Activated CD4-positive, CD25-positive, alpha-beta regulatory T cell treated with anti-CD3 and anti-CD28 coated beads, Interleukin-2, amount 50 U/mL, for 24 hours (primary cell): Measurements from ENCODE around the gene MTNR1A.
"Not testable (repeated sequence)": the region's sequence is repeated elsewhere in the genome, so short reads cannot be mapped to it uniquely, and the experiment has no call there.

ENCODE experiments used
- ATAC-seq, 2 donors: fragments of 150-1000 bp; cut with Tn5 transposase; one replicate each; pipeline ENCODE4 v1.10.0; 2021; ENCODE audit warnings: mild to moderate bottlenecking in 1 of 2, moderate library complexity in 1 of 2

MTNR1A gene

GRCh38 chr4:186561748-186562147 lies 6.4 kb upstream of the MTNR1A start:
- ATAC-seq, result no peak

DNA sequence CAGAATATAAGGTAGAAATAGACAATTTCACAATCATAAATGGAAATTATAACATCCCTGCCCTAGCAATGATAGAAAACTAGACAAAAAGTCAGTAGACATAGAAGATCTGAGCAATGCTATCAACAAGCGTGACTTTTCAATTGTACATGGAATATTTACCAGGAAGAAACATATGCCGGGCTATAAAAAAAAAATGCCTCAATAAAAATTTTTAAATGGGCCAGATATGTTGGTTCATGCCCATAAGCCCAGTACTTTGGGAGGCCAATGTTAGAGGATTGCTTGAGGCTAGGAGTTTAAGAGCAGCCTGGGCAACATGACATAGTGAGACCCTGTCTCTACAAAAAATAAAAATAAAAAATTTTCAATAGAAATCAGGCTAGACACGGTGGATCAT lies 5.3 kb upstream of the MTNR1A start:
- ATAC-seq, result no peak

DNA sequence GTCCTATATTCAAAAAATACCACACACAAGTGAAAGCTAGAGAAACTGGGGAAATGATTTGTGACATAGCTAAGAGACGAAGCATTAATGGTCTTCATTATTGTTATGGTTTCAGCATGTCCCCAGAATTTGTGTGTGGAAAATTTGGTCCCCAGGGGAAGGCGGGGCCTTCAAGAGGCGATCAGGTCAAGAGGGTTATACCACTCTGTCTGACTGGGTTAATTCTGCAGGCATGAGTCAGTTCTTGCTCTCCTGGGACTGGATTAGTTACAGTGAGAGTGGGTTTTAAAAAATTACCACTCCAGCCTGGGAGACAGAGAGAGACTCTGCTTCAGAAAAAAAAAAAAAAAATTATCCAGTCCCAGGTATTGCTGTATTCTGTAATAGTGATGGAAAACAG lies 2.1 kb upstream of the MTNR1A start:
- ATAC-seq, result no peak

DNA sequence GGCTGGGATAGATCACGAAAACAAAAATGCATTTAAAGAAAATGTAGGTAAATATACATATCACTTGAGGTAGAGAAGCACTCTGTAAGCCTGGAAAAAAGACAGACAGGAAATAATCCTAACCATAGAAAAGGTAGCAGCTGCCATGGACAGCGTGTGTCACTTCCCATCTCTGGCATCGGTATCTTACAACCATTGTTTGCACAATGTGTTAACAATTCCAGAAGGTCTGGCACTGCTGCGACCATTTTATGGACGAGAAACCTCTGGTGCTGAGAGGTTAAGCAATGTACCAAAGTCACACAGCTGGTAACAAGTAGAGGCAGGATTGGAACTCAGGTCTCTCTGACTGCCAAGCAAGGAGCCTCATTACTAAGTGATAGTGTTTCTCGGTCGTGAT lies 1.7 kb upstream of the MTNR1A start:
- no peak for ATAC-seq

DNA sequence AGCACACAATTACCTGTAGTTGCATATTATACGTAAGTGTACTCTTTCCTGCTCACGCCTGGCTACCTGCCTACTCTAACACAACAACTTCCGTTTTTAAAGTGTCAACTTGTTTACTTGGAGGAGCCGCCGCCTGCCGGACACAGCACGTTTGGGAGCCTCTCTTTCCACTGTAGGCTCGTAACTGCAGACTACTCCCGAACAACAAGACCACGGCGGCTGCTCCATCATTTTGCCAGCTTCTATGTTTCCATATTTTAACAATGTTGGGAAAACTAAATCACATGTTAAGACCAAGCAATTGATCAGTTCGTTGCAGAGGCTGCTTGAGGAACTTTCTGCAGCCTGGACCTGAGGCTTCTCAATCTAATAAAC lies 841 bp downstream of the MTNR1A start:
- no peak for ATAC-seq

DNA sequence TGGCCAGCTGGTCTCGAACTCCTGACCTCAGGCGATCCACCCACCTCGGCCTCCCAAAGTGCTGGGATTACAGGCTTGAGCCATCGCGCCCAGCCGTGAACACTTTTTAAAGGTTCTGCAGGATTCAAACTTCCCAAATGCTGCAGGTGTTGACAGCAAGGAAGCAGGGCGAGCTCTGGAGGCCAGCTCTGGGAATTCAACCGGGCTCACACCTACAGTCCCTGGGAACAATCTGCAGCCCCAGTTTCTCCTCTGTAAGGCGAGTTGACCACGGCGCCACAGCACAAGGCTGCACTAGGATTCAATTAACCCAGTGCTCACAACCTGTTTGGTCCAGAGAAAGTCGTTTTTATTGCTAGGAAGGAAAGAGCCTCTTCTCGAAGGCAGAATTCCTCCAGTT lies 1.6 kb downstream of the MTNR1A start:
- ATAC-seq, result no peak

DNA sequence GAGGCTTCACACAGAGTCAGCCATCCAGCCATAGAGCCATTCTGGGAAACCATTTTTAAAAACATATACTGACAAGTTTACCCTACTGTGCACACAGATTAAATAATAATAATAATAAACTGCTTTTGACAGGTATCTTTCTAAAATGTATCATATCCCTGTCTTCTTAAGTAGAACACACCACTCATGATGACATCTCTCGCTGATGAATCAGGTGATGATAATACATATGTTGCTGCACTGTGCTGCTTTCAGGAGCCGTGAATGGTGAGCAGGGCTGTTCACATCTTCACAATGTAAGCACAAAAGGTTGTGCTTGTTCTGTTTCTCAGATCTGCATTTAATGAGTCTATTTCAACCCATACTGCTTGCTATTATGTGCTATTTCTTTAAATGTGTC lies 3.5 kb downstream of the MTNR1A start:
- ATAC-seq, result no peak

GRCh38 chr4:186545436-186545835 lies 9.9 kb downstream of the MTNR1A start:
- ATAC-seq, result no peak

- ATAC-seq, result no peak
These were observed 12.2 kb downstream of the MTNR1A start for GRCh38 chr4:186543206-186543605.

- no peak for ATAC-seq
These were observed 13.6 kb downstream of the MTNR1A start for GRCh38 chr4:186541801-186542200.

DNA sequence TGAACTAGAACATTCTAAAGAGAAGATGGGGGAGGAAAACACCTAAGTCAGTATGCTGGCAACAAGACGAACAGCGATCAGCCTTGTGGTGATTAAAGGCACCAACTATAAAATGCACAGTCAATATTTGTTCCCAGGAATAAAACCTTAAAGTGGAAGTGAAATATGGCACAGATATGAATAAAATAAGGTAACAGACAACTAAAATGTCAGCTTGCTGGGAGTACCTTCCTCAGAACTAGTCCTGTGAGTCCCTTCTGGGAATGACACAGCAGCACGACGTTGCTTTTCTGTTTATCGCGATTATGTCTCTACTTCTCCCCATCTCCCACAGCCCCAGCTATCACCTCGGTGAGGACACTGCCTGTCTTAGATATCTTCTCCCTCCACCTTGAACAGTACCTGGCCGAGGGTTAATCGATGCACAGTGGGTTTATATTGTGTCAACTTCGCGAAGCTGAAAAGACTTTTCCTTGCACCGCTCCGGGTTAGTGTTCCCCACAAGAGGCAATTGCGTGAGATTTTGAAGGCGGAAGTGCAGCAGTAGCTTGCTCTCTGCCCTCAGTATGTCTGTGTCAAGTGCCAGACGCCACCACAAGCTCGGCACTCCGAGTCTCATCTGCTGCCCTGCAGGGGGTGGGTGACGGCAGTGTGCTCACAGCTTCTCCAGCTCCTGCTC lies 17.4 kb downstream of the MTNR1A start:
- ATAC-seq, result no peak

DNA sequence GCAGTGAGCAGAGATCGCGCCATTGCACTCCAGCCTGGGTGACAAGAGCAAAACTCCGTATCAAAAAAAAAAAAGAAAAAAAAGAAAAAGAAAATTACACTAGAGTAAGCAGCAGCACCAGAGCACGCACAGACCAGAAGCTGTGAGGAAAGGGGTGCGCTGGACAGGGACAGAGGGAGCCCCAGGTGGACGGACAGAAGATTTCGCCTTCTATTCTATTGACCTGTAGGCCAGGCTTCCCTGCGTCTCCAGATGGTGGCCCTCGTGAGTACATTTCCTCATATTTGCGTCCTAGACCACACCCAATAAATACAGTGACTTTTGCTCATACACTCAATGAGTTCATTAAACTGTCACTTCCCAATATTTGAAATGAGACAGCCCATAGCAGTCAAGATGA lies 19.1 kb downstream of the MTNR1A start:
- no peak for ATAC-seq

DNA sequence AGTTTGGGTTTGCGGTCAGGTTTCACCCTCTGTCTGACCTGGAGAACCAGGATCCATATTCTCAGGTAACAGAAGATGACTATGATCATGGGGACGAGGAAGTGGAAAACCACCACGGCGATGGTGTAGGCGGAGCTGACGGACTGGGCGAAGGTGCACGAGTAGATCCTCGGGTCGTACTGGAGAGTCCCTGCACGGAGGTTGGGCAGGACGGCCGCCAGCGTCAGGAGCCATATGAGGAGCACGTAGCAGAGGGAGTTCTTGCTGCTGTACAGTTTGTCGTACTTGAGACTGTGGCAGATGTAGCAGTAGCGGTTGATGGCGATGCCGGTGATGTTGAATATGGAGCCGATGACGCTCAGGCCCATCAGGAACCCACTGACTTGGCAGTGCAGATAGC lies 21.3 kb downstream of the MTNR1A start:
- no peak for ATAC-seq

GRCh38 chr4:186523927-186524326 lies 31.4 kb downstream of the MTNR1A start:
- not testable (repeated sequence) for ATAC-seq

GRCh38 chr4:186516287-186516686 lies 39.1 kb downstream of the MTNR1A start:
- ATAC-seq, result no peak

DNA sequence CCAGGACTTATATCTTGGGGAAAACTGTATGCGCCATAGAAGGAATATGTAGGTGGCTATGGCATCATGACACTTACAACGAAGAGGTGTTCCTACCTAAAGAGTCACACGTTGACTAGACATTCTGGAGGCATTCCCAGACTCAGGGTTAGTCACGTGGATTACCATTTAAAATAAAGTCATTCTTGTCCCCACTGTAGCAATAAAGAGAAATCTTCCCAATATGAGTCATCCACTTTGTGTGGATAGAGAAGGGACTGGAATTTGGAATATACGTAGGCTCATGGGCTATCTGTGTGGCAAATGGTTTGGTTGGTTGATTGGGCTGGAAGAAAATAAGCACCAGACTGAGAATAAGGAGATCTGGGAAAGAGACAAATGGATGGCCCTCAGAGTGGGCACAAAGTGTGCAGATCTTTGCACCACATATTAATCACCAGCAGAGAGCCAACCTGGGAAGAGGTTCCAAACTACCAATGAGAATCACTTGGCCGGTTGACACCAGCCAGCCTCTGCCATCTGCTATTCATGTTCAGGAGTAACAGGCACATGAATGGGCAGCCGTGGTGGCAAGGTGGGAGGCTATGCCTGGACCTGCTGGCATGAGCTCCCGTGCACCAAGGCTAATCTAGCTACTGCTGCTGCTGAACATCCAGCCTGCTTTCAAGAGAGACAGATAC lies 41.0 kb downstream of the MTNR1A start:
- ATAC-seq, result no peak

GRCh38 chr4:186504771-186505170 lies 50.6 kb downstream of the MTNR1A start:
- not testable (repeated sequence) for ATAC-seq

- no peak for ATAC-seq
These were observed 53.1 kb downstream of the MTNR1A start for GRCh38 chr4:186502231-186502630.

DNA sequence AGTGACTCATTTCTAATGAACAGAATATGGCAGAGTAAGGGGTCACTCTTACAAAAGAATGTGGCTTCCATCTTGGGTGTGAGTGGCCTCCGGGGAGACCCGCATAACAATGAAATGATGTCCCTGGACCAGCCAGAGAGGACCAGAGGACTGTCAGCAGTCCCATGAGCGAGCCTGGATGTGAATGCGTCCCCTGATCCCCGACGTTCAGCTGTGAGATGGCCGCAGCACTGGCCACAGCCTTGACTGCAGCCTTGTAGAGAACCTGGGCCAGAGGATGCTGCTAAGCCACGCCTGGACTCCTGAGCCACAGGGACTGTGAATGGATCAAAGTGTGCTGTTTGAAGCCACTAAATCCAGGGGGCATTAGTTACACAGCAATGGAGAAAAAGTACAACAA lies 53.8 kb downstream of the MTNR1A start:
- no peak for ATAC-seq

DNA sequence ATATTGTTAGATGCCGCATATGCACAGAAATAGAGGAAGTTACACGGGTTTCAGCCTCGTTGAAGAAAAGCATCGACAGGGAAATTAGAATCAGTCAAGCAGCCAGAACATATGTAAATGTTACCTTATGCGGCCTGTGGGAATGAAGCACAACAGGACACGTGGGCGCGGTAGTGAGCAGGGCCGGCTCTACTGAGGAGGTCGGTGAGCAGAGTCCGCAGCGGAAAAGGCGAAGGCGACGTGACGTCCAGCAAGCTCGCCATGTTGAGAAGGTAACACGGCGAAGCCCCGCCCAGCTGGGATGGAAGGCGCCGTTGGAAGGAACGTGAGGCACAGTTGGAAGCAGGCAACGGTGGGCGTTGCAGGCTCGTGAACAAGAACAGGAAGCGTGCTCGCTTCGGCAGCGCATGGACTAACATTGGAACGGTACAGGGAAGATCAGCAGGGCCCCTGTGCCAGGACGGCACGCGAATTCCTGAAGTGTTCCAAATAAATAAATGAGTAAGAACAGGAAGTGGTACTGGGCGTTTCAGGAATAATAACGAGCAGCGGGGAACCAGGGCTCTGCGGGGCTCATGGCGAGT lies 54.6 kb downstream of the MTNR1A start:
- ATAC-seq, result no peak

- no peak for ATAC-seq
These were observed 55.9 kb downstream of the MTNR1A start for GRCh38 chr4:186499467-186499866.

DNA sequence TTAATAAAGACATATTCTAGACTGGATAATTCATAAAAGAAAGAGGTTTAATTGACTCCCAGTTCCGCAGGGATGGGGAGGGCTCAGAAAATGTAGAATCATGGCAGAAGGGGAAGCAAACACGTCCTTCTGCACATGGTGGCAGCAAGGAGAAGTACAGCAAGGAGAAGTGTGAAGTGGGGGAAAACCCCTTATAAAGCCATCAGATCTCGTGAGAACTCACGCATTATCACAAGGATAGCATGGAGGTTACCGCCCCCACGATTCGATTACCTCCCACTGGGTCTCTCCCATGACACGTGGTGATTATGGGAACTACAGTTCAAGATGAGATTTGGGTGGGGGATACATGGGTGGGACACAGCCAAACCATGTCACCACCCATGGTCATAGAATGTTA lies 58.3 kb downstream of the MTNR1A start:
- no peak for ATAC-seq

DNA sequence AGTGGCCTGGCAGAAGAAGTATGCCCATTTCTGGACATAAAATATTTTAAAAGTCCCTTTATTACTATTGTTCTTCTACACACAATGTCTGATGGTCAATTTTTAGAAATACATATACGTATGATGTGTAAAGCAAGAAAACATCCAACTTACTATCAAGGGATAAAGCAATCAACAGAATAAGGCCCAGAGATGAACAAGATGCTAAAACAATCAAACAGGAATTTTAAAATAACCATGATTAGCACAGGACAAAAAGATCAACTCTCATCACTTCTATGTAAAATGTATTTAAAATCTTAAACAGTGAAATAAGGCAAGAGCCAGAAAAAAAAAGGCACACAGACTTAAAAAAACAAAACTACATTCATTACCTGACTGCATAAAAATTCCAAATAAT lies 60.9 kb downstream of the MTNR1A start:
- no peak for ATAC-seq

DNA sequence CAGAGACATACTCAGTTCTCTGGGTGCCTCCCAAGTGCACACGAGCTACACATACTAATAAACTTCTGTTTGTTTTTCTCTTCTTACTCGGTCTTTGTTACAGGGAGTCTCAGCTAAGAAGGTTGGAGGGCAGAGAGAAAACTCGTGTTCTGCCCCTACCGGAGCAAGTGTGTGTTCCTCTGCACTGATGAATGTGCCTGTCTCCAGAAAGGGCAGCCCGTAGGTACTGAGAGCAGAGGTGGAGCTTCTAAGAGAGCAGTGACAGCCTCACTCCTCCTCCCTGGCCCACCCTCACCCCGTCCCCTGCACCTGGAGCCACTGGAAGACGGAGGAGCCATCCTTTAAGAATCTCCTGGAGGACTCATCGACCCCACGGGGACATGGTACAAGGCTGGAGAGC lies 67.6 kb downstream of the MTNR1A start:
- no peak for ATAC-seq

GRCh38 chr4:186486172-186486571 lies 69.2 kb downstream of the MTNR1A start:
- no peak for ATAC-seq
